GM12892 (cell line): Measurements from ENCODE around the gene MICAL3.

ENCODE experiments used
- POLR2A ChIP-seq: IDR thresholded peaks from 2 replicates; pipeline ENCODE4 v1.6.1; 2011; ENCODE audit warnings: low read depth, low read length, control low read depth
- POLR2AphosphoS5 ChIP-seq: IDR thresholded peaks from 2 replicates; pipeline ENCODE4 v1.6.1; 2011; ENCODE audit warnings: low read depth, low read length, control low read depth

DNA sequence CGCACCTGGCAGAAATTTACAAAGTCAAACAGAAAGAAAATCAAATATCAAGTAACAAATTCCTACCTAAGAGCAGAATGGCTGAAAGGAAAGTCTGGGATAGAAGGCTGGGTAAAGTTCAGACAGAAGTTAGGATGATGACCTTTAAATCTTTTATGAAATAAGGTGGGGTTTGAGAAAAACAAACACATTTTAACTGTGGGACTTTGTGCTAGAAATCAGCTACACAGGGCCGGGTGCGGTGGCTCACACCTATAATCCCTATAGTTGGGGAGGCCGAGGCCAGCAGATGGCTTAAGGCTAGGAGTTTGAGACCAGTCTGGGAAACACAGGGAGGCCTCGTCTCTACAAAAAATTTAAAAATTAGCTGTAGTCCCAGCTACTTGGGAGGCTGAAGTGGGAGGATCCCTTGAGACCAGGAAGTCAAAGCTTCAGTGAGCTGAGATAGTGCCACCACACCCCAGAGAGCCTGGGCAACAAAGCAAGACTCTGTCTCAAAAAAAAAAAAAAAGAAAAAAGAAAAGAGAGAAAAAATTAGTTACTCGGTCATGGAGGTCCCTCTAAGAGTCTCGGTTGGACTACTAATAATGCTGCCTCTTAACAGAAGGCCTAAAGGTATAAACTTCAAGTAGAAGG lies 130.3 kb downstream of the MICAL3 start:
- TF ChIP-seq POLR2A (no peak), POLR2AphosphoS5 (no peak)
